Measurements from ENCODE around the gene ST6GALNAC3.

The ST6GALNAC3 gene

GRCh38 chr1:76254104-76255030, 179.8 kb downstream of the ST6GALNAC3 start:
- no peak for DNase-seq (ENCODE audit: low read depth)

DNA sequence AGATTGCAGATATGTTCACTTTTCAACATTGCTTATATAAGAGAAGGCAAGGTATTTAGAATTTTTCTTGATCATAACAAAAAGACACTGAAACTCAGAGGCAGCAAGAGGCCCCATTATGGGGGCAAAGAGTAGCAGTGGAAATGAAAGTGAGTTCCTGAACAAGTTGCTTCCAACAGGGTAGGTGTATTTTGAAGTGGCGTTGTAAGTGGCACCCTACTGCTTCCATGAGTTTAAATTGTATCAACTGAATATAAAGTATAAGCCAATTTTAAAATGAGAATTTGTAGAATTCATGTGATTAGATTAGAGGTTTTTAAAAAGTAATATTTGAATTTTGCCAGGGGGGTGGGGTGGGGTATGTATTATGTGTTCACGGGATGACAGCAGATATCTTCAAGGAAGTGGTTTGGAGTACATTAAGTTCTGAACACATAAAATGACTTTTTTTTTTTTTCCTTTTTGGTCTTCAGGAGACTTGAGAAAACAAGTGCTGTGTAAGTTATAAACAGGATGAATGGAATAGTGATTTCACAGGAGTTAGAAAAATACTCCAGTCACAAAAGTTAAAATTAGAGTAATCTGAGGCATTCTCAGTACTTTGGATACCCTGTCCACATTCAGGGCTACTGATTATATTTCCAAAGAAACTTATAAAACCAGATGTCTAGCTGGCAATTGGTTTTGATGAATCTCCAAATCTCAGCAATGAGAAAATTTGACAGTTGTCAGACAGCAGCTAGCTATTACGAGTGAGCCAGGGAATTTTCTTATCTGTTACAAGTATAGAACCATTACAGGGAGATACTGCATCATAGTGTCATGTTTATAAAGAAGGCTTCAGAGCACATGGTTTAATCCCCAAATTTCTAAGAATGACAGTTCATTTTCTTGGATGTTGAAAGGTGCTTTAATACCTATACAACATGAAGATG, 182.0 kb downstream of the ST6GALNAC3 start:
- DNase-seq (ENCODE audit: low read depth) = no peak

DNA sequence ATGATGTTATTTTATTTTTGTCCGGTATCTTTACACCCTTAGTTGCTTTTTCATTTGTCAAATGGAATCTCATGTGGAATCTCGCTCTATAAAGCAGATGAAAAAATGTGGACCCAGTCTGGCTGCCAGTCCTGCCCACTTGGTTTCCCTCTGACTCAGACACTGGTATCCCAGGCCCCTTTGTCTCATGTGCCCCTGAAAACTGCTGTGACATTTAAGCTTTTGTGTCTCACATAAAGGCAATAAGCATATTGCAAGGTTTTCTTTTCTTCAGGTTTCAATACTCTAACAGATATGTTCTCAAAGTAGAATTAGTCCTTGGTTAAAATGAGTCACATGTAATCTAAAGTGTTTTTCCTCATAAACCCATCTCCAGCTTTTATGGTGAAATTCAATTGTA, 183.3 kb downstream of the ST6GALNAC3 start:
- DNase-seq (ENCODE audit: low read depth) = no peak

GRCh38 chr1:76259270-76259669, 184.7 kb downstream of the ST6GALNAC3 start:
- DNase-seq (ENCODE audit: low read depth) = no peak

- no peak for DNase-seq (ENCODE audit: low read depth)
Measured at GRCh38 chr1:76260279-76260678, 185.7 kb downstream of the ST6GALNAC3 start.

- DNase-seq (ENCODE audit: low read depth) = no peak
Measured at GRCh38 chr1:76262601-76263000, 188.1 kb downstream of the ST6GALNAC3 start.

GRCh38 chr1:76264642-76265041, 190.1 kb downstream of the ST6GALNAC3 start:
- no peak for DNase-seq (ENCODE audit: low read depth)

- no peak for DNase-seq (ENCODE audit: low read depth)
Measured at GRCh38 chr1:76266762-76267161, 192.2 kb downstream of the ST6GALNAC3 start.

GRCh38 chr1:76267631-76268030, 193.1 kb downstream of the ST6GALNAC3 start:
- no peak for DNase-seq (ENCODE audit: low read depth)

- DNase-seq (ENCODE audit: low read depth) = no peak
Measured at GRCh38 chr1:76268341-76268740, 193.8 kb downstream of the ST6GALNAC3 start.

- no peak for DNase-seq (ENCODE audit: low read depth)
Measured at GRCh38 chr1:76269155-76269554, 194.6 kb downstream of the ST6GALNAC3 start.

- no peak for DNase-seq (ENCODE audit: low read depth)
Measured at GRCh38 chr1:76274302-76274701, 199.8 kb downstream of the ST6GALNAC3 start.

DNA sequence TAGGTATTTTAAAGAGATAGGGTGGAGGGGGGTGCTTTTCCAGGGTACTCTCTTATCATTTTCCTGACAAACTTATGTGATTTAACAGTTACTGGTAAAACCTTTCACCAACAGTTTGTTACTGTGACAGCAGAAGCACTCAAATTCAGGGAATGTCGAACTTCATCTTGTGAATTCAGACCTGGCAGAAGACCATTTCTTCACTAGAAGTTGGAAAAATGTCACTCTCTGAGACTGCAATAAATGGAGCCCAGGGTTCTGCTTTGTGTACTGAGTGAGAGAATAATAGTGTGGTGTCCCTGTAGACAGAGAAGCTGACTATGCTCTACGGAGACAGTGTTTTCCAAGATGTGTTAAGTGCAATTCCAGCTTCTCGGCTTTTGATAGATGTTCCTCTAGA, 200.2 kb downstream of the ST6GALNAC3 start:
- DNase-seq (ENCODE audit: low read depth) = no peak

- no peak for DNase-seq (ENCODE audit: low read depth)
Measured at GRCh38 chr1:76278711-76279100, 204.2 kb downstream of the ST6GALNAC3 start.

DNA sequence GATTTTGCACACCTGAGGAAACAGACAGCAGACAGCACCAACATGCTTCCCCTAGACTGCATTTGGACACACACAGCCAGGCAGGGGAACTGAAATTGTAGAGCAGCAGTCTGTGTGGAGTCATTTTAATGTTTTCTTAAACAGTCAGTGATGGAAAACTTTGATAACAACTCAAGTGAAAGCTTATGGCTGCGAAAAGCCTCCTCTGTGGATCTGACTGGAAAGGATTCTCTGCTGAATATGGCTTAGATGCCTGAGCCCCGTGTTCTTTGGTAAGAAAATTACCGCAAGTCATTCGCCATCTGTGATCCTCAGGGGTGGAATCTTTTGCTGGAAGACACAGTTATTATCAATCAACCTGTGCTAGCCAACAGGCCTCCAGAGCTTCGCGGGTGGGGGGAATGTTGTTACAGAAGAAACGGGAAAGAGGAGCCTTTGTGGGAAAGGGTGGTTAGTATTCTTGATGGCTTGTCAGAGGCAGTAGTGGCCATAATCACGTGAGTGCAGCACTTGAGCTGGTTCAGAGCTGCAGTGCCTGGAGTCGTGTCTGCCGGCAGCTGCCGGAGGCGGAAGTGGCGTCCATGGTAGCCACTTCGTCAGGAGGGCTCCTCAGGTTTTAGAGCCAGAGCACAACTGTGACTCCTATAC, 204.7 kb downstream of the ST6GALNAC3 start:
- no peak for DNase-seq (ENCODE audit: low read depth)

- no peak for DNase-seq (ENCODE audit: low read depth)
Measured at GRCh38 chr1:76281306-76281705, 206.8 kb downstream of the ST6GALNAC3 start.

DNA sequence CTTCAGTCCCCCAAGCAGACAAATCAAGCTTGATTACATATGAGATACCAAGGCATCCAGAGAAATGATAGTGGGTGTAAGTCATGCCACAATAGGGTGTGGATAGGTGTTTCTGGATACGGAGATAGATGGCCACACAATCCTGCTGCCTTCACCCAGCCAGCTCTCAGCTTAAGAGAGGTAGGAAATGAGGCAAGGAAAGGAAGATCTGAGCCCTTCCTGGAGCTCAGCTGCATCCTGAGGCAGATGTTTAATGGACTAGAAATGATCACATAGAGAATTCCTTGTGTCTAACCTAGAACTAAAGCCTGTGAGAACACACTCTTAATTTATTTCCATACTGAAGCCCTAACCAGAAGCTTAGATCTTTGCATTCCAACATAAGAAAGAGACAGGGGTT, 210.3 kb downstream of the ST6GALNAC3 start:
- DNase-seq (ENCODE audit: low read depth) = no peak

GRCh38 chr1:76285578-76286135, 211.1 kb downstream of the ST6GALNAC3 start:
- DNase-seq (ENCODE audit: low read depth) = no peak

DNA sequence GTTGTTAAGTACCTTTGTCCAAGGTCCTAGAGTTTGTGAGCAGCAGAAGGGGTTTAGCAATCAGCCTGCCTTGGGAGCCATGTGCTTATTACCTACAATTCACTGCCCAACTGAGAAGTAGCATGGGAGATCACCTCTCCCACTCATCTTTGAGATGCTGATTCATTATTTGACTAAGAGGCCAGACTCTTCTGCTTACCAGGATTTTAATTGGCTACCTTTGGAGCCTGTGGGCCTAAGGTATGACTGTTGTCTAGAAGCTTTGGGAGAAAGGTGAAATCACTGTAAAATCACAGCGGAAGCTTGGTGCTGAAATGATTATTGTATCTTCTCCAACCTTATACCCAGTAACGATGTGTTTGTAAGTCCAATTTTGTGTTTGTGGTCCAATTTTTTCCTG, 213.4 kb downstream of the ST6GALNAC3 start:
- no peak for DNase-seq (ENCODE audit: low read depth)

DNA sequence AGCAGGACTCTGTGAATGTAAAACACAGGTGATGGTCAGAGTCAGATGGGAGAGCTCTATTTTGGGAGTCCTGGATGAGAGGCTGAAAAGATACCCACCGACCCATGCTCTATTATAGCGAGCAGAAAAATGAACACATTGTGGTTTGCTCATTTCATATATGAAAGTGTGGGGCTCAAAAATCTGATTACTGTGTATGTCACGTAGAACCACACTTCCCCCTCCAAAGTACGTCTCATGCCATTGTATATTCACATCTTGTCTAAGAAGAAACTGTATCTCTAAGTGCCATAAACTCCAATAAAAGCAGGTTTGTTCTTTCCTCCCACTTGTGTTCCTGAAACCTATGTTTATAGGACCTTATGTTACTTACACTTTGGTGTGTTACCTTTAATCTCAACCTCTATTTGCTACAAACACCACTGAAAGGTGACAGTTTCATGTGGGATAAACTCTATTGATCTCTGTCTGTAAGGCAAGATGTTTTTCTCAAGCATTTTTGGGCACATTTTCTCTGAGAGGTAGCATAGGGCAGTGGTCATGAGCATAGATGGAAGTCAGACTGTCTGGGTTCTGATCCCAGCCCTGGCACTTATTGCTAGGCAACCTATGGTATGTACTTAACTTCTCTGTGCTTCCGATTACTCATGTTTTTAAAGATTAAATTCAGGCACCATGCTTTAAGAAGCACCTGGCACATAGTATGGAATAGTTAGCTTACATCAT, 214.4 kb downstream of the ST6GALNAC3 start:
- no peak for DNase-seq (ENCODE audit: low read depth)

- no peak for DNase-seq (ENCODE audit: low read depth)
Measured at GRCh38 chr1:76289692-76290091, 215.1 kb downstream of the ST6GALNAC3 start.
